Measurements from ENCODE around the gene CAMKK2. TPM values are rescaled to one million over a fixed set of nuclear protein-coding genes. Genes with fewer than 3 reads are reported as not detected.

CAMKK2 gene
- total and polyA plus RNA-seq, 2 of the 13 experiments (the other 11 are each of a cell fraction or from before 2014, with no cell fraction given) = 18.8 to 20.0 TPM

DNA sequence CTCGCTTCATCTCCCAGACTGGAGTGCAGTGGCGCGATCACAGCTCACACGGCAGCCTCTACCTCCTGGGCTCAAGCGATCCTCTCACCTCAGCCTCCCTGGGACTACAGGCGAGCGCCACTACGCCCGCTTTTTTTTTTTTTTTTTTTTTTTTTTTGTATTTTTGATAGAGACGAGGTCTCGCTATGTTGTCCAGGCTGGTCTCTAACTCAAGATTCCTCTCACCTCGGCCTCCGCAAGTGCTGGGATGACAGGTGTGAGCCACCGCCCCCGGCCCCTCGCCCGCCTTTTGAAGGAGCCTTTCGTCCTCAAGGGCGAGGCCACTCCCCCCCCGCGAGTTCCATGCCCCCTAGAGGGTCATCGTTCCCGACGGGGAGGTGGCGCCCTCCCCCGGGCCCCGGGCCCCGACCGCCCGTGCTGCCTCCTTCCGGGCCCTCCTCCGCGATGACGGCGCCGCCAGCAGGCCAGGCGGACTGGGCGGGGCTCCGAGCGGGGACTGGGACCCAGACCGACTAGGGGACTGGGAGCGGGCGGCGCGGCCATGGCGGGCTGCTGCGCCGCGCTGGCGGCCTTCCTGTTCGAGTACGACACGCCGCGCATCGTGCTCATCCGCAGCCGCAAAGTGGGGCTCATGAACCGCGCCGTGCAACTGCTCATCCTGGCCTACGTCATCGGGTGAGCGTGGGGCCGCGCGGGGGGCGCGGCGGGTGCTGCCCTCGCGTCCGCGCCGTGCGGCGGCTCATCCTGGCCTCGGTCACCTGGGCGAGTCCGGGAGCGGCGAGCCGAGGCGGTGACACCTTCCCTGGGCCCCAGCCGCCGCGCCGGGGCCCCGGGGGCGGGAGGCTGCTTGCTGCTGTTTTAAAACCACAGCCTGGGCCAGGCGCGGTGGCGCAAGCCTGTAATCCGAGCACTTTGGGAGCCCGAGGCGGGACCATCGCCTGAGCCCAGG lies 86.6 kb downstream of the CAMKK2 start, which contains the start of gene P2RX4 (continued):
- peak; percentile 18; the same call in 1 of the 2 replicates for TF ChIP-seq CEBPB (IDR thresholded peaks at IDR 0.05; ENCODE audit: borderline replicate concordance, low read depth, low read length)
- TF ChIP-seq CENPX (CRISPR knock-in tag; IDR thresholded peaks at IDR 0.05) = no peak
- no peak for TF ChIP-seq AKAP8 (CRISPR knock-in tag; IDR thresholded peaks at IDR 0.05)
- TF ChIP-seq MIXL1 (CRISPR knock-in tag; IDR thresholded peaks at IDR 0.05) = 0 out of 2 replicates have a peak, but pooled peaks have one; percentile 18
- TF ChIP-seq, protein P1, sequence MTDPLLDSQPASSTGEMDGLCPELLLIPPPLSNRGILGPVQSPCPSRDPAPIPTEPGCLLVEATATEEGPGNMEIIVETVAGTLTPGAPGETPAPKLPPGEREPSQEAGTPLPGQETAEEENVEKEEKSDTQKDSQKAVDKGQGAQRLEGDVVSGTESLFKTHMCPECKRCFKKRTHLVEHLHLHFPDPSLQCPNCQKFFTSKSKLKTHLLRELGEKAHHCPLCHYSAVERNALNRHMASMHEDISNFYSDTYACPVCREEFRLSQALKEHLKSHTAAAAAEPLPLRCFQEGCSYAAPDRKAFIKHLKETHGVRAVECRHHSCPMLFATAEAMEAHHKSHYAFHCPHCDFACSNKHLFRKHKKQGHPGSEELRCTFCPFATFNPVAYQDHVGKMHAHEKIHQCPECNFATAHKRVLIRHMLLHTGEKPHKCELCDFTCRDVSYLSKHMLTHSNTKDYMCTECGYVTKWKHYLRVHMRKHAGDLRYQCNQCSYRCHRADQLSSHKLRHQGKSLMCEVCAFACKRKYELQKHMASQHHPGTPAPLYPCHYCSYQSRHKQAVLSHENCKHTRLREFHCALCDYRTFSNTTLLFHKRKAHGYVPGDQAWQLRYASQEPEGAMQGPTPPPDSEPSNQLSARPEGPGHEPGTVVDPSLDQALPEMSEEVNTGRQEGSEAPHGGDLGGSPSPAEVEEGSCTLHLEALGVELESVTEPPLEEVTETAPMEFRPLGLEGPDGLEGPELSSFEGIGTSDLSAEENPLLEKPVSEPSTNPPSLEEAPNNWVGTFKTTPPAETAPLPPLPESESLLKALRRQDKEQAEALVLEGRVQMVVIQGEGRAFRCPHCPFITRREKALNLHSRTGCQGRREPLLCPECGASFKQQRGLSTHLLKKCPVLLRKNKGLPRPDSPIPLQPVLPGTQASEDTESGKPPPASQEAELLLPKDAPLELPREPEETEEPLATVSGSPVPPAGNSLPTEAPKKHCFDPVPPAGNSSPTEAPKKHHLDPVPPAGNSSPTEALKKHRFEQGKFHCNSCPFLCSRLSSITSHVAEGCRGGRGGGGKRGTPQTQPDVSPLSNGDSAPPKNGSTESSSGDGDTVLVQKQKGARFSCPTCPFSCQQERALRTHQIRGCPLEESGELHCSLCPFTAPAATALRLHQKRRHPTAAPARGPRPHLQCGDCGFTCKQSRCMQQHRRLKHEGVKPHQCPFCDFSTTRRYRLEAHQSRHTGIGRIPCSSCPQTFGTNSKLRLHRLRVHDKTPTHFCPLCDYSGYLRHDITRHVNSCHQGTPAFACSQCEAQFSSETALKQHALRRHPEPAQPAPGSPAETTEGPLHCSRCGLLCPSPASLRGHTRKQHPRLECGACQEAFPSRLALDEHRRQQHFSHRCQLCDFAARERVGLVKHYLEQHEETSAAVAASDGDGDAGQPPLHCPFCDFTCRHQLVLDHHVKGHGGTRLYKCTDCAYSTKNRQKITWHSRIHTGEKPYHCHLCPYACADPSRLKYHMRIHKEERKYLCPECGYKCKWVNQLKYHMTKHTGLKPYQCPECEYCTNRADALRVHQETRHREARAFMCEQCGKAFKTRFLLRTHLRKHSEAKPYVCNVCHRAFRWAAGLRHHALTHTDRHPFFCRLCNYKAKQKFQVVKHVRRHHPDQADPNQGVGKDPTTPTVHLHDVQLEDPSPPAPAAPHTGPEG (CRISPR knock-in tag; IDR thresholded peaks at IDR 0.05) = 0 out of 2 replicates have a peak, but pooled peaks have one; percentile 28
- no peak for TF ChIP-seq ZNF552 (CRISPR knock-in tag; IDR thresholded peaks at IDR 0.05; ENCODE audit: borderline replicate concordance)
- TF ChIP-seq NCOA1 (CRISPR knock-in tag; IDR thresholded peaks at IDR 0.05) = 0 out of 2 replicates have a peak, but pooled peaks have one; percentile 36
- TF ChIP-seq ZNF124 (CRISPR knock-in tag; IDR thresholded peaks at IDR 0.05) = no peak
- TF ChIP-seq PAX8 (CRISPR knock-in tag; IDR thresholded peaks at IDR 0.05; ENCODE audit: borderline replicate concordance) = no peak
- TF ChIP-seq, protein P2, sequence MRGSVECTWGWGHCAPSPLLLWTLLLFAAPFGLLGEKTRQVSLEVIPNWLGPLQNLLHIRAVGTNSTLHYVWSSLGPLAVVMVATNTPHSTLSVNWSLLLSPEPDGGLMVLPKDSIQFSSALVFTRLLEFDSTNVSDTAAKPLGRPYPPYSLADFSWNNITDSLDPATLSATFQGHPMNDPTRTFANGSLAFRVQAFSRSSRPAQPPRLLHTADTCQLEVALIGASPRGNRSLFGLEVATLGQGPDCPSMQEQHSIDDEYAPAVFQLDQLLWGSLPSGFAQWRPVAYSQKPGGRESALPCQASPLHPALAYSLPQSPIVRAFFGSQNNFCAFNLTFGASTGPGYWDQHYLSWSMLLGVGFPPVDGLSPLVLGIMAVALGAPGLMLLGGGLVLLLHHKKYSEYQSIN (CRISPR knock-in tag; IDR thresholded peaks at IDR 0.05; ENCODE audit: borderline replicate concordance) = no peak
- TF ChIP-seq, protein P3, sequence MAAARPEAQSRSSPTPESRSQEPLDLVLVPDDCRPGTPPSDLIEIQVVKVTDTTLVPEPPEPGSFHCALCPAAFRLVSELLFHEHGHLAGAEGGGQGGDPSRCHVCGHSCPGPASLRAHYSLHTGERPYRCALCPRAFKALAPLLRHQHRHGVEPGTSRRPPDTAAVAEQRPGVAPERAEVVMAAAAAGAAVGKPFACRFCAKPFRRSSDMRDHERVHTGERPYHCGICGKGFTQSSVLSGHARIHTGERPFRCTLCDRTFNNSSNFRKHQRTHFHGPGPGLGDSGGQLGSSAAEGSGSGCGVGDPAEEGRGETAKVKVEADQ (CRISPR knock-in tag; IDR thresholded peaks at IDR 0.05; ENCODE audit: borderline replicate concordance) = no peak
- TF ChIP-seq HNRNPK (IDR thresholded peaks at IDR 0.05; ENCODE audit: low read depth, low read length, poor library complexity, severe bottlenecking) = no peak
- no peak for TF ChIP-seq ZNF24 (IDR thresholded peaks at IDR 0.05)
- TF ChIP-seq PPARG (CRISPR knock-in tag; conservative IDR thresholded peaks at IDR 0.05) = no peak
- TF ChIP-seq FOXO1 (CRISPR knock-in tag; IDR thresholded peaks at IDR 0.05) = peak; percentile 61
- no peak for TF ChIP-seq PTBP1 (IDR thresholded peaks at IDR 0.05; ENCODE audit: low read depth, low read length, poor library complexity, severe bottlenecking)
- TF ChIP-seq NCOA2 (CRISPR knock-in tag; IDR thresholded peaks at IDR 0.05) = no peak; the same call in 1 of the 2 replicates
- TF ChIP-seq ZNF234 (CRISPR knock-in tag; conservative IDR thresholded peaks at IDR 0.05) = peak; percentile 30; the same call in 1 of the 2 replicates
- TF ChIP-seq ZNF749 (CRISPR knock-in tag; IDR thresholded peaks at IDR 0.05; ENCODE audit: borderline replicate concordance) = peak; percentile 81
- no peak for TF ChIP-seq ARNT (IDR thresholded peaks at IDR 0.05)
- no peak for TF ChIP-seq ZNF382 (CRISPR knock-in tag; IDR thresholded peaks at IDR 0.05; ENCODE audit: borderline replicate concordance)
- TF ChIP-seq SMYD3 (CRISPR knock-in tag; IDR thresholded peaks at IDR 0.05) = no peak
